ENCODE results near the gene GLIS1. TPM values are rescaled to one million over a fixed set of nuclear protein-coding genes. Genes with fewer than 3 reads are reported as not detected.

GLIS1 gene
- total RNA-seq, 2 experiments from 2014 or later: not detected

DNA sequence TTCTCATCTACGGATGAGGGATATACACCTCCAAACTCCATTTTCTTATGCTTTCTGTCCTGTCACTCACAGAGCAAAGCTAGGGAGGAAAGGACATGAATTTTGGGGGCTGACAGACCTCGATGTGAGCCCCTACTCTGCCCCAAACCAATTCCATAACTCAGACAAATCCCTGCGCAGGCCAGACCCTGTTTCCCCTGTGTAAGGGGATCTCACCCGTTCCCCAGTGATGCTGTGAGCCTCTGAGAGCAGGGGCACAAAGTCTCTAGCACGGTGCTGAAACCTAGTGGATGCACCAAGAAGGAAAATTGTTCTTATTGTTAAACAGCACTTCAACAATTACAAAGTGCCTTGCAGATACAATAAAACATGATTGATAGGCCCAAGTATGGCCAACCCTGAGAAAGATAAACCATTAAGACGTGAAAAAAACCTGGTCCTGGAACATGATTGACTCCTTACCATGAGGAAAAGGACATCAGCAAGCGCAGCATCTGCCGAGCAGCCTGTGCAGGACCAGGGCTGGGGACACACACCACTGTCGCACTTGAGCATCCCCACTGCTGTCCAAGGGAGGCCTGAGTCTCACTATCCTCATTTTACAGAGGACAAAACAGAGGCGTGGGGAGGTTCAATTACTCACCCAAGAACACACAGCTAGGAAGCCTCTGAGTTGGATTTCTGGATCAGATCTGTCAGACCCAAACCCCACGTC is 137.8 kb downstream of the GLIS1 start:
- ATAC-seq (no peak), DNase-seq (no peak)
- Mint-ChIP-seq H3K4me3 (no peak overlapping the region), H3K36me3 (ENCODE audit: low read depth) (no peaks in the 10 kb centered on the region), H3K27ac (no peak overlapping the region), H3K9me3 (no peaks in the 10 kb centered on the region), H3K4me1 (ENCODE audit: low read depth) (peaks cover 9% of the 10 kb centered on the region), H3K27me3 (no peaks in the 10 kb centered on the region)
- TF ChIP-seq, protein P1, sequence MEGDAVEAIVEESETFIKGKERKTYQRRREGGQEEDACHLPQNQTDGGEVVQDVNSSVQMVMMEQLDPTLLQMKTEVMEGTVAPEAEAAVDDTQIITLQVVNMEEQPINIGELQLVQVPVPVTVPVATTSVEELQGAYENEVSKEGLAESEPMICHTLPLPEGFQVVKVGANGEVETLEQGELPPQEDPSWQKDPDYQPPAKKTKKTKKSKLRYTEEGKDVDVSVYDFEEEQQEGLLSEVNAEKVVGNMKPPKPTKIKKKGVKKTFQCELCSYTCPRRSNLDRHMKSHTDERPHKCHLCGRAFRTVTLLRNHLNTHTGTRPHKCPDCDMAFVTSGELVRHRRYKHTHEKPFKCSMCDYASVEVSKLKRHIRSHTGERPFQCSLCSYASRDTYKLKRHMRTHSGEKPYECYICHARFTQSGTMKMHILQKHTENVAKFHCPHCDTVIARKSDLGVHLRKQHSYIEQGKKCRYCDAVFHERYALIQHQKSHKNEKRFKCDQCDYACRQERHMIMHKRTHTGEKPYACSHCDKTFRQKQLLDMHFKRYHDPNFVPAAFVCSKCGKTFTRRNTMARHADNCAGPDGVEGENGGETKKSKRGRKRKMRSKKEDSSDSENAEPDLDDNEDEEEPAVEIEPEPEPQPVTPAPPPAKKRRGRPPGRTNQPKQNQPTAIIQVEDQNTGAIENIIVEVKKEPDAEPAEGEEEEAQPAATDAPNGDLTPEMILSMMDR (IDR thresholded peaks at IDR 0.05): no peak
- ChIA-PET POLR2A (interaction anchor here (1.1 kb wide), 1 partner anchor 15 kb away, joined by 3 read pairs; no protein-coding TSS in a partner anchor), CTCF (no interaction called here)
- intact Hi-C loops (cut with micrococcal nuclease): no loop called here

DNA sequence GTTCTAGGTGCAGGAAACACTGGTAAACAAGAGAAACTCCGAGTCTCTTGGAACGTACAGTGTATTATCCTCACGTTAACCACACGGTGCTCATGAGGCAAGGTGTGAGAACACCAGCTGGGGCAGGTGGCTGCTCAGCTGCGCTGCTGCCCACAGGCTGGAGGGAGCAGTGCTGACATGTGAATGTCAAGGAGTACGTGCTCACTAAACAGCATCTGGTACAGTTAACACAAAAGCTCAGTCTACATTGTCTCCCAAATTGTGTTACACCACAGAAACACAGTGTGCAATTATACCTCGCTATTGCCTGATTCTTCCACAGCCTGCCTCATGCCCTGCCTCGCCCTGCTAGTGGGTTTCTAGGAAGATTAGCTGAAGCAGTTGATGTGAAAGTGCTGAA is 138.4 kb downstream of the GLIS1 start:
- ATAC-seq (peak; percentile 77), DNase-seq (peak; percentile 41)
- H3K36me3 Mint-ChIP-seq (ENCODE audit: low read depth): no peaks in the 10 kb centered on the region
- ChIA-PET CTCF (no interaction called here), POLR2A (interaction anchor here (1.1 kb wide), 1 partner anchor 16 kb away, joined by 3 read pairs; no protein-coding TSS in a partner anchor)
- no peak overlapping the region for H3K4me3 Mint-ChIP-seq
- H3K9me3 Mint-ChIP-seq: no peaks in the 10 kb centered on the region
- H3K4me1 Mint-ChIP-seq (ENCODE audit: low read depth): peaks cover 9% of the 10 kb centered on the region
- intact Hi-C loops (cut with micrococcal nuclease): no loop called here
- TF ChIP-seq, protein P1 (IDR thresholded peaks at IDR 0.05): no peak
- no peak overlapping the region for H3K27ac Mint-ChIP-seq
- no peaks in the 10 kb centered on the region for H3K27me3 Mint-ChIP-seq

DNA sequence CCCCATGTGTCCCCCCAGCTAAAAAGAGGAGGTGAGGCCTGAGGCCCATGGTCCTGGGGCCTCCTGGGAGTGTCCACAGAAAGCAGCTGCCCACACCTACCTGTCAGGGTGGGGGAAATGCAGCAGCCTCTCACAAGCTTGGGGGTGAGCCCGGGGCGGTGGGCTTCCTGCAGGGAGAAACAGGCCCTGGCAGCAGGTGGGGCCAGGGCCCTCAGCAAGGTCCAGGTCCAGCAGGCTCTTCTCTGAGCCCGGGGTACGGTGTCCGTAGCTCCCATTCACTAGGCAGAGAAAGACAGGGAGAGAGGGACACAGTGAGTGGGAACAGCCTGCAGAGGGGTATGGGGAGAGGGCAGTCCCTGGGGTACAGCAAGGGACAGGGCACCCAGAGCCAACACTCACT is 139.0 kb downstream of the GLIS1 start:
- Mint-ChIP-seq H3K27me3 (no peaks in the 10 kb centered on the region), H3K36me3 (ENCODE audit: low read depth) (no peaks in the 10 kb centered on the region), H3K9me3 (no peaks in the 10 kb centered on the region), H3K4me3 (no peak overlapping the region), H3K4me1 (ENCODE audit: low read depth) (peaks cover 9% of the 10 kb centered on the region), H3K27ac (no peak overlapping the region)
- CTCF ChIA-PET: no interaction called here
- TF ChIP-seq, protein P1 (IDR thresholded peaks at IDR 0.05): no peak
- no peak for DNase-seq
- no peak for ATAC-seq
- POLR2A ChIA-PET: no interaction called here
- intact Hi-C loops (cut with micrococcal nuclease): no loop called here

DNA sequence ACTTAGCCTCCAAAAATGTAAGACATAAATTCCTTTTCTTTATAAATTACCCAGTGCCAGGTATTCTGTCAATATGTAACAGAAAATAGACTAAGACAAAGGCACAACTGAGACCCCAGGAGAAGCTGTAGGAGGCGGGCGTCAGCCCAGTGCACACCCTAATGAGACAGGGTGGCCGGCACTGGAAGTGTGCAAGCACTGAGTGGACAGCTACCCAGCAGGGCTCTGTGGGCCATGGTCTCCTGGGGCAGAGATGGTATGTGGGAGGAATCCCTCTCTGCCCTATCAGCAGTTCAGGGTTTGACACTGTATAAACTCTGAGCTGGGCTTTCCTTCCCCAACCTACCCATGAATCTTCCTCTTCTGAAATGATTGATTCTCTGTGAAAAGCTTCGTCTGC is 139.5 kb downstream of the GLIS1 start:
- ChIA-PET POLR2A (no interaction called here), CTCF (no interaction called here)
- no peaks in the 10 kb centered on the region for H3K27me3 Mint-ChIP-seq
- H3K27ac Mint-ChIP-seq: no peak overlapping the region
- H3K4me3 Mint-ChIP-seq: no peak overlapping the region
- ATAC-seq (no peak), DNase-seq (no peak)
- intact Hi-C loops (cut with micrococcal nuclease): no loop called here
- TF ChIP-seq, protein P1 (IDR thresholded peaks at IDR 0.05): no peak
- peaks cover 9% of the 10 kb centered on the region for H3K4me1 Mint-ChIP-seq (ENCODE audit: low read depth)
- no peaks in the 10 kb centered on the region for H3K36me3 Mint-ChIP-seq (ENCODE audit: low read depth)
- no peaks in the 10 kb centered on the region for H3K9me3 Mint-ChIP-seq

DNA sequence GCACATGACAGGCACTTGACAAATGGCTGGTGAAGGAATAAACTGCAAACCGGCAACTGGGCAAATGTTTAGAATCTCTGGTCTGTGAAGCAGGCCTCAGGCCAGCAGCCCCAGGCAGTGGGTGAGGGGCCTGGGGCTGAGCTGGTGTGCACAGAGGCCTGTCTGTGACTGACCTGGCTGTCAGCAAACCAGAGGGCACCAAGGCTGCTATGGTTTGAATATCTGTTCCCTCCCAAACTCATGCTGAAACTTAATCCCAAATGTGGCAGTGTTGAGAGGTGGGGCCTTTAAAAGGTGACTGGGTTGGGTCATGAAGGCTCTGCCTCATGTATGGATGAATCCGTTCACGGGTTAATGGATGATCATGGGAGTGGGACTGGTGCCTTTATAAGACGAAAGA is 140.0 kb downstream of the GLIS1 start:
- Mint-ChIP-seq H3K36me3 (ENCODE audit: low read depth) (no peaks in the 10 kb centered on the region), H3K4me3 (no peak overlapping the region), H3K9me3 (no peaks in the 10 kb centered on the region), H3K27ac (no peak overlapping the region), H3K4me1 (ENCODE audit: low read depth) (peaks cover 9% of the 10 kb centered on the region), H3K27me3 (no peaks in the 10 kb centered on the region)
- TF ChIP-seq, protein P1 (IDR thresholded peaks at IDR 0.05): no peak
- no peak for ATAC-seq
- intact Hi-C loops (cut with micrococcal nuclease): no loop called here
- ChIA-PET POLR2A (no interaction called here), CTCF (no interaction called here)
- no peak for DNase-seq

Data from activated CD8-positive, alpha-beta T cell treated with anti-CD3 and anti-CD28 coated beads for 36 hours (primary cell).